Lower leg skin (tissue), 3 donors: Measurements from ENCODE around the gene RABGGTA.

Experiments used
- CTCF ChIP-seq, 3 donors: fragments of 450-650 bp; IDR thresholded peaks; one replicate each; pipeline ENCODE4 v1.5.1; 2016; ENCODE audit warnings: antibody characterized with exemption in 3 of 3, mild to moderate bottlenecking in 3 of 3, moderate library complexity in 2 of 3
- POLR2A ChIP-seq, 2 donors: fragments of 450-650 bp; IDR thresholded peaks; one replicate each; pipeline ENCODE4 v1.6.1; 2016 to 2017; ENCODE audit warnings: antibody characterized with exemption in 2 of 2, mild to moderate bottlenecking in 1 of 2, moderate library complexity in 1 of 2

DNA sequence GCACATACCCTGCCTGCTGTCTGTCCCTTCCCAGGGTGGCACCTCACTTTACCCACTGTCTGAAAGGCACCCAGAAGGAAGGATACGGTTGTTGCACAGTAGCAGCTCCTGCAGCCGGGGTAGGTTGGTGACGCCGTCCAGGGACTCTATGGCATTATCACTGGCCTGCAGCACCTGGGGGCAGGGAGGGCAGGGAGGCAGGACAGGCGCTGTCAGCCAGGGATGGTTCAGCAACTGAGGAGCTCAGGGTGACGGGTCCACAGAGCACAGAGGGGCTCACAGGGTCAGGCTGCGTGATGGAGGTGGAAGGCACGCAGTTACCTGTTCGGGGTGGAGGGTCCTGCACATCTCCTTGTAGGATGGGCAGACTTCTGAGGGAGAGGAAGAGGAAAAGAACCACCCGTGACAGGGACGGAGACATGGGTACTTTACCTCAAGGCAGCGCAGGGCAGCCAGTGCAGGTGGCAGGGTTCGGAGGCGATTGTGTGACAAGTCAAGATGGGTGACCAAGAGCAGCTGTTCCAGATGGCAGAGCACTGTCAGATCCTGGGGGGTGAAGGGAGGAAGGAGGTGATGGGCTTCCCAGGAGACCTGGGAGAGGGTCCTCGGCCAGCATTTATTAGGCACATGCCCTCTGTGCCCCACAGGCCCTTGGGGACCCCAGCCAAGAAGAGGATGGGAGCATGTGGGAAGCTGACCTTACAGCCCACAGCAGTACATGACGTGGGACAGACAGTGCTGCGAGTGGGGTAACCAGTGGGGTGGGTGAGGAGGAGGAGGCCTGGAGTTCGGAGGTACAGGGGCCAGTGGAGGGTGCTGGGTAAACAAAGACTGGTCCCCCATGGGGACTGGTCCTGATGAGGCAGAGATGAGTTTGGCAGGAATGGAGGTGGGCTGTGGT is 4.8 kb downstream of the RABGGTA start:
- TF ChIP-seq CTCF (IDR thresholded peaks at IDR 0.05) (no peak), POLR2A (IDR thresholded peaks at IDR 0.05) (no peak)
